HG02840 (cell line): ENCODE data around the gene TDRD3.
"Not testable (repeated sequence)": the region's sequence is repeated elsewhere in the genome, so short reads cannot be mapped to it uniquely, and the experiment has no call there.

Experiments used
- ATAC-seq: cut with Tn5 transposase; IDR thresholded peaks from one replicate; pipeline ENCODE4 v1.9.1; 2021; ENCODE audit warnings: mild to moderate bottlenecking, moderate library complexity, moderate number of reproducible peaks; ENCODE audit not compliant: unreplicated experiment, low FRiP score

TDRD3 gene

GRCh38 chr13:60397704-60398378, 821 bp downstream of the TDRD3 start:
- peak; percentile 27 for ATAC-seq

- no peak for ATAC-seq
Measured at GRCh38 chr13:60398379-60398891, 1.4 kb downstream of the TDRD3 start.

- no peak for ATAC-seq
Measured at GRCh38 chr13:60398907-60399589, 2.0 kb downstream of the TDRD3 start.

- ATAC-seq = no peak
Measured at GRCh38 chr13:60402022-60402421, 5.0 kb downstream of the TDRD3 start.

GRCh38 chr13:60407095-60407494, 10.1 kb downstream of the TDRD3 start:
- no peak for ATAC-seq

- not testable (repeated sequence) for ATAC-seq
Measured at GRCh38 chr13:60407852-60408251, 10.8 kb downstream of the TDRD3 start.

GRCh38 chr13:60409574-60410292, 12.7 kb downstream of the TDRD3 start:
- not testable (repeated sequence) for ATAC-seq

- ATAC-seq = no peak
Measured at GRCh38 chr13:60410299-60410698, 13.3 kb downstream of the TDRD3 start.

GRCh38 chr13:60411464-60411863, 14.4 kb downstream of the TDRD3 start:
- no peak for ATAC-seq

- no peak for ATAC-seq
Measured at GRCh38 chr13:60411983-60412382, 15.0 kb downstream of the TDRD3 start.

- ATAC-seq = no peak
Measured at GRCh38 chr13:60412909-60413616, 16.0 kb downstream of the TDRD3 start.

- ATAC-seq = no peak
Measured at GRCh38 chr13:60414177-60414576, 17.2 kb downstream of the TDRD3 start.

GRCh38 chr13:60417734-60418133, 20.7 kb downstream of the TDRD3 start:
- no peak for ATAC-seq

- ATAC-seq = no peak
Measured at GRCh38 chr13:60418954-60419353, 21.9 kb downstream of the TDRD3 start.

GRCh38 chr13:60425332-60425731, 28.3 kb downstream of the TDRD3 start:
- ATAC-seq = no peak

GRCh38 chr13:60426075-60426474, 29.1 kb downstream of the TDRD3 start:
- no peak for ATAC-seq

GRCh38 chr13:60427285-60427684, 30.3 kb downstream of the TDRD3 start:
- no peak for ATAC-seq

- peak; percentile 54 for ATAC-seq
Measured at GRCh38 chr13:60431108-60431700, 34.2 kb downstream of the TDRD3 start.

- ATAC-seq = no peak
Measured at GRCh38 chr13:60433505-60433904, 36.5 kb downstream of the TDRD3 start.

- no peak for ATAC-seq
Measured at GRCh38 chr13:60435762-60436374, 38.8 kb downstream of the TDRD3 start.
